Posterior vena cava (tissue), 2 donors: ENCODE measurements around the gene COP1. TPM values are rescaled to one million over a fixed set of nuclear protein-coding genes. Genes with fewer than 3 reads are reported as not detected.
"Not testable (repeated sequence)": the region's sequence is repeated elsewhere in the genome, so short reads cannot be mapped to it uniquely, and the experiment has no call there.

ENCODE experiments used
- DNase-seq: peaks from one replicate; pipeline ENCODE4 v3.0.0-alpha.2; 2020; ENCODE audit warnings: low spot score
- intact Hi-C, 2 donors: fragments of 100-400 bp; cut with DNase I; formaldehyde crosslinking; loops; one replicate each; pipeline versions ENCODE4 v1.14.1 to v1.14.2; 2022 to 2023
- total RNA-seq, 2 donors: library from RNA; stranded (reverse); fragmentation: NEBNext Ultra II Directional; extraction: Animal tissue kit (Norgen Biotek cat#: 25700); gene quantifications; one replicate each; pipeline ENCODE4 v1.2.1, GENCODE V29; 2021
- donor health status: DM: yes; HTN: yes; CAD: no.
- donor health status: DM: yes; HTN: yes; CAD: no.

The COP1 gene
- total RNA-seq, 2 donors from 2014 or later, result 36.7 to 41.5 TPM

GRCh38 chr1:175992202-175992601 is 214.9 kb downstream of the COP1 start:
- DNase-seq, intact Hi-C loops: not testable (repeated sequence)

GRCh38 chr1:175984813-175985212 is 222.3 kb downstream of the COP1 start:
- intact Hi-C loops, result no loop called here
- DNase-seq, result no peak

DNA sequence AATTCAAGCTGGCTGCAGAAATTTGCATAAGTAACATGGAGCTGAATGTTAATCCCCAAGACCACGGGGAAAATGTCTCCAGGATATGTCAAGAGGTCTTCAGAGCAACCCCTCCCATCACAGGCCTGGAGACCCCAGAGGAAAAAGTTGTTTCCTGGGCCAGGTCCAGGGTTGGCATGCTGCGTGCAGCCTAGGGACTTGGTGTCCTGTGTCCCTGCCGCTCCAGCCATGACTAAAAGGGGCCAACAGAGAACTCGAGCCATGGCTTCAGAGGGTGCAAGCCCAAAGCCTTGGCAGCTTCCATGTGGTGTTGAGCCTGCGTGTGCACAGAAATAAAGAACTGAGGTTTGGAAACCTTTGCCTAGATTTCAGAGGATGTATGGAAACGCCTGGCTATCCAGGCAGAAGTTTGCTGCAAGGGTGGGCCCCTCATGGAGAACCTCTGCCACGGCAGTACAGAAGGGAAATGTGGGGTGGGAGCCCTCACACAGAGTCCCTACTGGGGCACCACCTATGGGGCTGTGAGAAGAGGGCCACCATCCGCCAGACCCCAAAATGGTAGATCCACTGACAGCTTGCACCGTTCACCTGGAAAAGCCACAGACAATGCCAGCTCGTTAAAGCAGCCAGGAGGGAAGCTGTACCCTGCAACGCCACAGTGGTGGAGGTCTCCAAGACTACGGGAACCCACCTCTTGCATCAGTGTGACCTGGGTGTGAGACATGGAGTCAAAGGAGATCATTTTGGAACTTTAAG is 222.9 kb downstream of the COP1 start:
- peak; percentile 55 for DNase-seq
- intact Hi-C loops, result no loop called here

DNA sequence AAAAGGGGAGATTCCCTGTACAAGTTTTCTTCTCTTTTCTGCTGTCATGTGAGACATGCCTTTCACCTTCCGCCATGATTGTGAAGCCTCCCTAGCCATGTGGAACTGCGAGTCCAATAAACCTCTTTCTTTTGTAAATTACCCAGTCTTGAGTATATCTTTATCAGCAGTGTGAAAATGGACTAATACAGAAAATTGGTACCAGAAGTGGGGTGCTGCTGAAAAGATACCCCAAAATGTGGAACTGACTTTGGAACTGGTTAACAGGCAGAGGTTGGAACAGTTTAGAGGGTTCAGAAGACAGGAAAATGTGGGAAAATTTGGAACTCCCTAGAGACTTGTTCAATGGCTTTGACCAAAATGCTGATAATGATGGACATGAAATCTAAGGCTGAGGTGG is 223.7 kb downstream of the COP1 start:
- intact Hi-C loops, DNase-seq: not testable (repeated sequence)

DNA sequence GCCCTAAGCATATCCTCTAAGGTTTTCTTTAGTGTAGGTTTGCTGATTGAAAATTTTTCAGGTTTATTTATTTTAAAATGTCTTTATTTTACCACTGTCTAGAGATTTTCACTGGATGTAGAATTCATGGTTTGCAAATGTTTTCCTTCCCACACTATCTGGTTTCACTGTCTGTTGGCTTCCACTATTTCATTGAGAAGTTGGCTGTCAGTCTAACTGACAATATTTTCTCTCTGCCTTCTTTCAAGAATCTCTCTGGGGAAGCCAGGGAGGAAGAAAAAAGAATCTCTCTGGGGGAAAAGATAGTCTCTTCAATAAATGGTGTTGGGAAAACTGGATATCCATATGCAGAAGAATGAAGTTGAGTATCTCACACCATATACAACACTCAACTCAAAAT is 226.0 kb downstream of the COP1 start:
- DNase-seq, result no peak
- intact Hi-C loops, result no loop called here

GRCh38 chr1:175978926-175979325 is 228.2 kb downstream of the COP1 start:
- DNase-seq, result no peak
- intact Hi-C loops, result no loop called here

DNA sequence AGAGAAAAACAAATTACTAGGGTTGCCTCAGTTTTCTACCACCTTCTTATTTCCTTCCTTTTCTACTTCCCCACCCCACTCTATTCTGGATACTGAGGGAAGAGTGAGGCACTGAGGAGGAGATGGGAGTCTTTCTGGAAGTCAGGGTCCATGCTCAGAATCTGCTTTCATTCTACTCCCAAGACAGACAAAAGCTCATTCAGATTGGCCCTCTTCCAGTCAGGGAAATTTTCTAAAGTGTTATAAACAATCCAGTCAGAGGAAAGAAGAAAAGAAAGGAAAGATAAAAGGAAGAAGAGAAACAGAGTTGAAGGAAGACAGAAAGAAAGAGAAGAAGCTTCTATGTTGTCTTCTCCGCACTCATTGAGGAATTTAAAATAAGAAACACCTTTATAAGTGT is 228.6 kb downstream of the COP1 start:
- intact Hi-C loops, result no loop called here
- no peak for DNase-seq

GRCh38 chr1:175976865-175977642 is 230.0 kb downstream of the COP1 start:
- intact Hi-C loops, result no loop called here
- DNase-seq, result no peak

- intact Hi-C loops, result no loop called here
- DNase-seq, result no peak
These were observed 237.9 kb downstream of the COP1 start for GRCh38 chr1:175969231-175969630.

DNA sequence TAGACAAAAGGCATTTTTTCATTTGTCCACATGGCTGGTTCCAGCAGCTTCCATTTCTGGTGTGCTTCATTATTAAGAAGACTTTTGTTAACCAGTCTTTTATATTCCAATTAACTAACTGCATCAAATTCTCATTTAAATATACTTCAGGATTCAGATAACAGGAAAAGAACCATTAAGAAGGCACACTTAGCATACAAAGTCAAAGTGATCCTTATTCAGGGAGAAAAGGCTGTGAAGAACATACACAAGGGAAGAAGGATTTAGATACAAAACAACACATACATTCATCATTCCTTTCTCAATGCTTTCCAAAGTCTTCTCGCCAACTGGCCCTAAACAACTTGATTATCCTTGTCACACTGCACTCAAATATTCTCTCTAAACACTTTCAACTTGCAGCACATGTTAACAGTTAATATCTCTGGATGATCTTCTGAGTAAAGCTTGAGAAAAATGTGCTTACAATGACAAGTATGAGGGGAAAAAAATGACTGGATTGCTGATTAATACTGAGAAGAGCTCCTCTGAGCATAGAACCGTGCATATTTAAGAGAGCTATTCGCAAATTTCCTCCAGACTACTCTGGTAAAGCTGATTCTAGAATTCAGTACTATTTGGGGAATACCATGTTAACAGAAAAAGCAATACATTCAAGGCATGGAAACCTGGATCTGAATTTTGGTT is 238.5 kb downstream of the COP1 start:
- intact Hi-C loops, result no loop called here
- no peak for DNase-seq

DNA sequence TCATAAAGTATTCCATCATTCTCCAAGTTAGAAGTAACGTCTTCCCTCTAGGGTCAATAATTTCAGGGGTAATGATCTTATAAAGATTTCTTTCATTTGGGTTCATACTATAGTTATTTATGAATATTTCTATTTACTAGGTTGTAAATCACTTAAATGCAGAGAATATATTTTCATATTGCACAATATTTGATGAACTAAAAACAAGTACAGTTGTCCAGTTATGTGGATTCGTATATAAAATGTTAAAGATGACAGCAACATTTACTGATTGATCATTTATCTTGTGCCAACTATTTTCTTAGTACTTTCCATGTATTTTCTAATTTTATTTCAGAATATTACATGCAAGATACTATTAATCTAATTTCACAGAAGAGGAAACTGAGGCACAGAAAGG is 243.3 kb downstream of the COP1 start:
- no peak for DNase-seq
- intact Hi-C loops, result no loop called here

DNA sequence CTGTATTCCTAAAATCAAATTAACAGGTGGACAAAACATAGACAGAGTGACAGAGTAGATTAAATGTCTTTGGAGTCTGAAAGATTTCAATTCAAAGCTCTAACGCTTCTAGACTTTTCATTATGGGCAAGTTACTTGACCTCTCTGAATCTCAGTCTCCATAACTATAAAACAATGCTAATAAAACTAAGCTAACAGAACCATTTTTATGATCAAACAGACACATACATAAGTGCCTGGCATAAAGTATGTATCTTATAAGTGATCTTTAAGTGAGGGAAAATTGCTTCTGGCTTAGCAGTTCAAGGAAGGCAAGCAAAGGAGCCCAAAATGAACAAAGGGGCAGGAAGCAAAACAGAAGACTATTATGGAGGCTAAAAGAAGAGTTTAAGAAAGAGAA is 246.9 kb downstream of the COP1 start:
- no peak for DNase-seq
- intact Hi-C loops, result no loop called here

GRCh38 chr1:175951627-175952026 is 255.5 kb downstream of the COP1 start:
- intact Hi-C loops, result no loop called here
- DNase-seq, result no peak

- intact Hi-C loops, result no loop called here
- no peak for DNase-seq
These were observed 259.3 kb downstream of the COP1 start for GRCh38 chr1:175947771-175948170.

- intact Hi-C loops, result no loop called here
These were observed 262.5 kb downstream of the COP1 start for GRCh38 chr1:175944591-175944990.

GRCh38 chr1:175941164-175941563 is 265.9 kb downstream of the COP1 start:
- no peak for DNase-seq
- intact Hi-C loops, result no loop called here

More at GRCh38 chr1:175944591-175944990, 262.5 kb downstream of the COP1 start:
- DNase-seq, result no peak

DNA sequence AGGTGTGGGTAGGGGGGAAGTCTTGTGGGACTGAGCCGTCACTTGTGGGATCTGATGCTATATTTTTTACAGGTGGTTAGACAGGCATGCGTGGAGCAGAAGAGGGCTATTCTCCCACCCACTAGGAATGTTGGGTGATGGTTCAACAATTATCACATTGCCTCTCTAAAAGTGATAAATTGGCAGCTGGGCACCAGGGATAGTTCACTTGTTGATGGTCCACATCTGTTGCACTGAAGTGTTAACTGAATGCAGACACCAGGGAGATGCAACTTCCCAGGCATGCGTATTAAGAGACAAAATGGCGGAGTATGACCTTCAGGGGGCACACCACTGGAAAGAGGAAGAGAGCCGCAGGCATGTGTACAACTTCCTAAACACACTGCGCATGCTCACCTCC is 270.4 kb downstream of the COP1 start:
- intact Hi-C loops, result no loop called here
- DNase-seq, result no peak

- DNase-seq, result no peak
- intact Hi-C loops, result no loop called here
These were observed 271.4 kb downstream of the COP1 start for GRCh38 chr1:175935566-175936115.

GRCh38 chr1:175935166-175935565 is 271.9 kb downstream of the COP1 start:
- no peak for DNase-seq
- intact Hi-C loops, result no loop called here

- intact Hi-C loops, result no loop called here
- no peak for DNase-seq
These were observed 273.3 kb downstream of the COP1 start for GRCh38 chr1:175933801-175934200.
